Mesothelial cell of epicardium (in vitro differentiated cells): ENCODE results near the gene TSHZ1. TPM values are rescaled to one million over a fixed set of nuclear protein-coding genes. Genes with fewer than 3 reads are reported as not detected.

Source experiments
- DNase-seq, 2 experiments: peaks; one replicate each; pipeline ENCODE4 v3.0.0; 2021; ENCODE audit warnings: low spot score in 2 of 2; ENCODE audit not compliant: unreplicated experiment in 2 of 2
- H3K27ac Mint-ChIP-seq: 2 replicates; pipeline ENCODE4 v1.8.0; 2021; ENCODE audit warnings: mixed read lengths
- H3K27me3 Mint-ChIP-seq: 2 replicates; pipeline ENCODE4 v1.8.0; 2021; ENCODE audit warnings: low read depth, mixed read lengths
- H3K36me3 Mint-ChIP-seq: 2 replicates; pipeline ENCODE4 v1.8.0; 2021; ENCODE audit warnings: mixed read lengths
- H3K4me1 Mint-ChIP-seq: 2 replicates; pipeline ENCODE4 v1.8.0; 2021; ENCODE audit warnings: mixed read lengths
- H3K4me3 Mint-ChIP-seq: 2 replicates; pipeline ENCODE4 v1.8.0; 2021; ENCODE audit warnings: mild to moderate bottlenecking, moderate library complexity, mixed read lengths
- H3K9me3 Mint-ChIP-seq: 2 replicates; pipeline ENCODE4 v1.8.0; 2021; ENCODE audit warnings: mixed read lengths
- CTCF ChIP-seq: fragments of 200-600 bp; sonication (generic); IDR thresholded peaks from one replicate; pipeline ENCODE4 v1.5.0; 2021; ENCODE audit warnings: antibody characterized with exemption; ENCODE audit not compliant: unreplicated experiment
- total RNA-seq: library from RNA; stranded (reverse); gene quantifications from 3 replicates; pipeline ENCODE4 v1.2.1, GENCODE V29; 2021

TSHZ1 gene
- total RNA-seq, 1 donor from 2014 or later: 48.6 TPM

- Mint-ChIP-seq H3K27ac (peak overlapping the region; percentile 93), H3K36me3 (peaks cover 18% of the 10 kb centered on the region), H3K4me1 (peaks cover 68% of the 10 kb centered on the region), H3K4me3 (peak overlapping the region; percentile 36), H3K9me3 (peaks cover 6% of the 10 kb centered on the region), H3K27me3 (no peaks in the 10 kb centered on the region)
- no peak for TF ChIP-seq CTCF
- DNase-seq: no peak
These were observed 34.0 kb downstream of the TSHZ1 start for GRCh38 chr18:75244351-75245313.

GRCh38 chr18:75246721-75247610 lies 36.4 kb downstream of the TSHZ1 start:
- Mint-ChIP-seq H3K4me1 (peaks cover 73% of the 10 kb centered on the region), H3K27ac (peak overlapping the region; percentile 93), H3K4me3 (peak overlapping the region; percentile 53), H3K9me3 (no peaks in the 10 kb centered on the region), H3K36me3 (no peaks in the 10 kb centered on the region), H3K27me3 (no peaks in the 10 kb centered on the region)
- DNase-seq: no peak
- TF ChIP-seq CTCF: no peak

GRCh38 chr18:75247611-75248421 lies 37.2 kb downstream of the TSHZ1 start:
- H3K9me3 Mint-ChIP-seq: no peaks in the 10 kb centered on the region
- TF ChIP-seq CTCF: no peak
- H3K36me3 Mint-ChIP-seq: no peaks in the 10 kb centered on the region
- H3K4me3 Mint-ChIP-seq: peak overlapping the region; percentile 53
- peaks cover 73% of the 10 kb centered on the region for H3K4me1 Mint-ChIP-seq
- peak overlapping the region; percentile 93 for H3K27ac Mint-ChIP-seq
- no peak for DNase-seq
- H3K27me3 Mint-ChIP-seq: no peaks in the 10 kb centered on the region

- Mint-ChIP-seq H3K4me1 (peaks cover 72% of the 10 kb centered on the region), H3K27ac (peak overlapping the region; percentile 93), H3K27me3 (no peaks in the 10 kb centered on the region), H3K9me3 (no peaks in the 10 kb centered on the region), H3K36me3 (no peaks in the 10 kb centered on the region), H3K4me3 (peak overlapping the region; percentile 53)
- DNase-seq: no peak
- no peak for TF ChIP-seq CTCF
These were observed 38.0 kb downstream of the TSHZ1 start for GRCh38 chr18:75248426-75249174.

- no peaks in the 10 kb centered on the region for H3K9me3 Mint-ChIP-seq
- no peaks in the 10 kb centered on the region for H3K27me3 Mint-ChIP-seq
- TF ChIP-seq CTCF: no peak
- no peak for DNase-seq
- no peak overlapping the region for H3K4me3 Mint-ChIP-seq
- H3K27ac Mint-ChIP-seq: no peak overlapping the region
- H3K36me3 Mint-ChIP-seq: no peaks in the 10 kb centered on the region
- peaks cover 72% of the 10 kb centered on the region for H3K4me1 Mint-ChIP-seq
These were observed 38.5 kb downstream of the TSHZ1 start for GRCh38 chr18:75249175-75249518.
